OCI-LY3 (cell line): ENCODE results near the gene UBXN2A.

Experiments used
- H2AFZ ChIP-seq: fragments of 200-600, 300-600 bp; shearing (Covaris generic); 2 replicates; pipeline ENCODE4 v1.6.0; 2014; ENCODE audit warnings: antibody characterized with exemption, low read depth, low read length
- H3K27ac ChIP-seq: fragments of 200-600, 300-600 bp; sonication (generic); 2 replicates; pipeline ENCODE4 v1.5.1; 2014; ENCODE audit warnings: mild to moderate bottlenecking, low read length, moderate library complexity, mixed read lengths
- H3K27me3 ChIP-seq: fragments of 200-600, 300-600 bp; sonication (generic); 2 replicates; pipeline ENCODE4 v1.6.1; 2014; ENCODE audit warnings: low read depth, low read length, mixed read lengths
- H3K36me3 ChIP-seq: fragments of 200-600, 300-600 bp; sonication (generic); replicated peaks from 2 replicates; pipeline ENCODE3; 2014; ENCODE audit warnings: low read depth, low read length, mixed read lengths
- H3K4me1 ChIP-seq: fragments of 300-600, 200-600 bp; sonication (generic); 2 replicates; pipeline ENCODE4 v1.6.1; 2014; ENCODE audit warnings: low read length, mixed read lengths
- H3K4me2 ChIP-seq: fragments of 200-600, 300-600 bp; sonication (generic); 2 replicates; pipeline ENCODE4 v1.6.1; 2014; ENCODE audit warnings: low read length, mixed read lengths
- H3K4me3 ChIP-seq: fragments of 300-600, 200-600 bp; sonication (generic); 2 replicates; pipeline ENCODE4 v1.5.1; 2014; ENCODE audit warnings: antibody characterized with exemption, mild to moderate bottlenecking, low read length, moderate library complexity
- H3K79me2 ChIP-seq: fragments of 300-600, 200-600 bp; shearing (Covaris generic); 2 replicates; pipeline ENCODE4 v1.6.1; 2014; ENCODE audit warnings: mild to moderate bottlenecking, low read length, mixed read lengths
- H3K9ac ChIP-seq: fragments of 300-600, 200-600 bp; shearing (Covaris generic); 2 replicates; pipeline ENCODE4 v1.6.0; 2014; ENCODE audit warnings: mild to moderate bottlenecking, low read length, moderate library complexity
- H3K9me3 ChIP-seq: fragments of 200-600, 300-600 bp; shearing (Covaris generic); 2 replicates; pipeline ENCODE4 v1.6.1; 2014; ENCODE audit warnings: low read length, mixed read lengths; ENCODE audit not compliant: insufficient read depth
- H4K20me1 ChIP-seq: fragments of 200-600, 300-600 bp; sonication (generic); 2 replicates; pipeline ENCODE4 v1.6.1; 2016; ENCODE audit warnings: low read length, mixed read lengths; ENCODE audit not compliant: insufficient read depth
- EZH2phosphoT487 ChIP-seq: fragments of 200-600 bp; shearing (Covaris generic); IDR thresholded peaks from 2 replicates; pipeline ENCODE4 v1.6.1; 2018; ENCODE audit warnings: antibody characterized with exemption, mixed run types, low read depth
- TF ChIP-seq, protein P1 (sequence below): fragments of 200-600, 300-600 bp; sonication (generic); IDR thresholded peaks from 2 replicates; pipeline ENCODE4 v1.5.1; 2014; ENCODE audit warnings: antibody characterized with exemption, low read length, low read depth

UBXN2A gene

DNA sequence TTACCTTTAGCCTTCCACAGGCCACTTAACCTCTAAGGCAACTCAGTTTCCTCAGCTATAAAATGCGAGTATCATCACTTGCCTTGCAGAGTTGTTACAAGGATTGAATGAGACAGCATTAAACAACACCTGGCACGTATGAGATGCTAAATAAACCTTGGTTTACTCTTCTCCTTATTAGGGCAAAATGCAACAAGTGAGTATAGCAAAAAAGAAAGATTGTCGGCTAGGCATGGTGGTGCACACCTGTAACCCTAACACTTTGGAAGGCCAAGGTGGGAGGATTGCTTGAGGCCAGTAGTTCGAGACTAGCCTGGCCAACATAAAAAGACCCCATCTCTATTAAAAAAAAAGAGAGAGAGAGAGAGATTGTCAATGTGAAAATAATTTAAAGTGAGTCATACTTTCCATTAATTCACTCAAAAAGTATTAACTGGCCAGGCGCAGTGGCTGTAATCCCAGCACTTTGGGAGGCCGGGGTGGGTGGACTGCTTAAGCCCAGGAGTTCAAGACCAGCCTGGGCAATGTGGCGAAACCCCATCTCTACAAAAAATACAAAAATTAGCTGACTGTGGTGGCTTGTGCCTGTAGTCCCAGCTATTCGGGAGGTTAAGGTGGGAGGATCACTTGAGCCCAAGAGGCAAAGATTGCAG is 21.3 kb upstream of the UBXN2A start:
- peaks cover 7% of the 10 kb centered on the region; the same call in 1 of the 2 replicates for H3K4me1 ChIP-seq
- H3K36me3 ChIP-seq: no peaks in the 10 kb centered on the region
- H3K4me2 ChIP-seq: no peak overlapping the region
- peaks cover 70% of the 10 kb centered on the region for H3K79me2 ChIP-seq
- 0 out of 2 replicates have a peak, but pooled peaks cover 3% of the 10 kb centered on the region for H3K27me3 ChIP-seq
- no peaks in the 10 kb centered on the region for H3K9me3 ChIP-seq
- peaks cover 54% of the 10 kb centered on the region for H4K20me1 ChIP-seq
- H3K9ac ChIP-seq: no peak overlapping the region
- H2AFZ ChIP-seq: no peak overlapping the region
- no peak overlapping the region for H3K27ac ChIP-seq
- TF ChIP-seq, protein P1, sequence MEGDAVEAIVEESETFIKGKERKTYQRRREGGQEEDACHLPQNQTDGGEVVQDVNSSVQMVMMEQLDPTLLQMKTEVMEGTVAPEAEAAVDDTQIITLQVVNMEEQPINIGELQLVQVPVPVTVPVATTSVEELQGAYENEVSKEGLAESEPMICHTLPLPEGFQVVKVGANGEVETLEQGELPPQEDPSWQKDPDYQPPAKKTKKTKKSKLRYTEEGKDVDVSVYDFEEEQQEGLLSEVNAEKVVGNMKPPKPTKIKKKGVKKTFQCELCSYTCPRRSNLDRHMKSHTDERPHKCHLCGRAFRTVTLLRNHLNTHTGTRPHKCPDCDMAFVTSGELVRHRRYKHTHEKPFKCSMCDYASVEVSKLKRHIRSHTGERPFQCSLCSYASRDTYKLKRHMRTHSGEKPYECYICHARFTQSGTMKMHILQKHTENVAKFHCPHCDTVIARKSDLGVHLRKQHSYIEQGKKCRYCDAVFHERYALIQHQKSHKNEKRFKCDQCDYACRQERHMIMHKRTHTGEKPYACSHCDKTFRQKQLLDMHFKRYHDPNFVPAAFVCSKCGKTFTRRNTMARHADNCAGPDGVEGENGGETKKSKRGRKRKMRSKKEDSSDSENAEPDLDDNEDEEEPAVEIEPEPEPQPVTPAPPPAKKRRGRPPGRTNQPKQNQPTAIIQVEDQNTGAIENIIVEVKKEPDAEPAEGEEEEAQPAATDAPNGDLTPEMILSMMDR: no peak
- TF ChIP-seq EZH2phosphoT487: no peak
- no peak overlapping the region for H3K4me3 ChIP-seq

DNA sequence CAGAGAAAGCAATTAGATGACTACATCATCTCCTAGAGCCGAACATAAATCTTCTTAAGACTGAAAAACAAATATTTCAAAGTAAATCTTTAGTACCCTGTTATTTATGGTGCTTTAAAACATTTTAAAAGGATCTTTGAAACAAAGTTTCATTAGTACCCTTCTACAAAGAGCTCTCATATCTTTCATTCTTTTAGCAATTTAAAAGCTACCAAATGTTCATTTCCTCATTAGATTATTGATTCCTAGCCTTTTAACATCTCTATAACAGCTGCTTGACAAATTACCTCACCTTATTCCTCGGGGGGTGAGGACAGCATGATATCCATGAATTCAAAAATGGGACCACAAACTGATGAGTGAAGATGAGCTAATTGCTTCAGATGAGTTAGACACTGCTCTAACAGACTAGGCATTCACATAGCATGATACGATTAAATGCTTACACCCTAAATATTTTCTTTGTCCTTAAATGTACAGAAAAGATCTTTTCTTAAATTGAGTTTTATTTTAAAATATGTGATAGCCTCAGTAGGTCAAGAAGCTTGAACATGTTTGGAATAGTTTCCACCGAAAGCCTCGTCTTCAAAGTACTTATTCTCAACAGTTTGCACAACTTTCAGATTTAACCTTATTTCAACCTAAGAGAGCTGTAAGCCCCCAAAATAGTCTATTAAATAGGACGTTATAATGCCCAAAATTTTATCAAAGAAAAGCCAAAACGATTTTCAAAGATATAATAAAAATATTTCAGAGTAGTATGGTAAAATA is 15.5 kb upstream of the UBXN2A start:
- H4K20me1 ChIP-seq: peaks cover 54% of the 10 kb centered on the region
- no peaks in the 10 kb centered on the region for H3K9me3 ChIP-seq
- no peak overlapping the region for H3K9ac ChIP-seq
- H2AFZ ChIP-seq: no peak overlapping the region
- peaks cover 15% of the 10 kb centered on the region for H3K4me1 ChIP-seq
- peak overlapping the region; percentile 92 for H3K4me3 ChIP-seq
- H3K79me2 ChIP-seq: peaks cover 54% of the 10 kb centered on the region
- no peaks in the 10 kb centered on the region for H3K36me3 ChIP-seq
- H3K27ac ChIP-seq: no peak overlapping the region
- peak overlapping the region; percentile 93 for H3K4me2 ChIP-seq
- TF ChIP-seq, protein P1: no peak
- TF ChIP-seq EZH2phosphoT487: no peak
- H3K27me3 ChIP-seq: peaks cover 19% of the 10 kb centered on the region

DNA sequence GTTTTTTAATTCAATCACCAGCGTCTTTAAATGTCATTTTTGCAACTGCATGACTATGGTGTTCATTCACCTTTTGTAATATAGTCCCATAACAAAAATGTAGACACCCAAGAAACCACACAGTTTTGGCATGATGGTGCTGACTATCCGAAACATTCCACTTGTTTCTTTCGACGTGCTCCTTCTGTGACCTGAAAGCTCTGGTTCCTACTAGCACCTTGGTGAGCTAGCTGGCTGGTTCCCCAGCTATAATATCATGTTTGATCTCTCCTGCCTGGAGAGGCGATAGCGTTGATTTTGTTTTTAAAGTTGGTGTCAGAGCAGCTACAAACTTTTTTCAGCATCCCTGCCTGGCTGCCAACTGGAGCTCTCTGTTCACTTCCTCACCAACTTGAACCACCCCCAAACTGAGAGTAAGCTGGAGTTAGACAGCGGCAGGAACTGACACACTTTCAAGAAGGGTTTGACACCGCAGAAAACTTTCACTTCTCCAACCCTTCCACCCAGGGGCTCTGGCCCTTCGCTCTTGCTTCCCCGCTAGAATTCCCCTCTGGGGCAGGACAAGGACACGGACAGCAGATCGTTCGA is 14.5 kb upstream of the UBXN2A start:
- Histone ChIP-seq H3K9ac (peak overlapping the region; percentile 95), H4K20me1 (peaks cover 45% of the 10 kb centered on the region), H3K4me1 (peaks cover 15% of the 10 kb centered on the region), H3K36me3 (no peaks in the 10 kb centered on the region), H3K79me2 (peaks cover 44% of the 10 kb centered on the region), H3K4me3 (peak overlapping the region; percentile 92), H2AFZ (no peak overlapping the region), H3K27me3 (peaks cover 19% of the 10 kb centered on the region), H3K4me2 (peak overlapping the region; percentile 93), H3K27ac (peak overlapping the region; percentile 75), H3K9me3 (no peaks in the 10 kb centered on the region)
- TF ChIP-seq EZH2phosphoT487: peak; percentile 51; the same call in 1 of the 2 replicates
- TF ChIP-seq, protein P1: no peak

DNA sequence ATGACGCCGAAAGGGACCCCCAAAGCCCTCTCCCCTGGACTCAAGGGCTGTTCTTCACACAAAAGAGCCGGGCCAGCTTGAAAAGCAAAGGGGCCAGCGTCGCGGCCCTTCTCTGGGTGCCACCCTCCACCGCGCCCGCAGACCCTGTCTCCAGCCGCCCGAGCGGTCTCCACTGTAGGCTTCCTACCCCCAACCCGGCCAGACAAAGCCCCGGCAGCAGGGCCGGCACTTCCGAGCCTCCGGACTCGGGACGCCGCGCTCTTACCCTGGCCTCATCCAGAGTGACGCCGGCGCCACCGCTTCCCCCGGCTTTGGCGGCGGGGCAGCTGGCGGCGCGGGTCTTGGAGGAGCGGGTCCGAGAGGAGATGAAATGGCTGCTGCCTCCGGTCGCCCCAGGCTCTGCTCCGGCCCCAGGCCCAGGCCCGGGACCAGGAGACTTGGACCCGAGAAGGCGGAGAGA is 13.9 kb upstream of the UBXN2A start:
- Histone ChIP-seq H3K36me3 (no peaks in the 10 kb centered on the region), H3K27me3 (peaks cover 19% of the 10 kb centered on the region), H3K4me2 (peak overlapping the region; percentile 93), H3K4me1 (peaks cover 15% of the 10 kb centered on the region), H4K20me1 (peaks cover 42% of the 10 kb centered on the region), H3K27ac (peak overlapping the region; percentile 75), H3K9me3 (no peaks in the 10 kb centered on the region), H3K4me3 (peak overlapping the region; percentile 92), H3K9ac (peak overlapping the region; percentile 95), H3K79me2 (peaks cover 41% of the 10 kb centered on the region), H2AFZ (peak overlapping the region; percentile 47)
- TF ChIP-seq, protein P1: no peak
- no peak; the same call in 1 of the 2 replicates for TF ChIP-seq EZH2phosphoT487
